HG02884 (cell line): ENCODE measurements around the gene FOXJ2.
"Not testable (repeated sequence)": the region's sequence is repeated elsewhere in the genome, so short reads cannot be mapped to it uniquely, and the experiment has no call there.

Source experiments
- ATAC-seq: cut with Tn5 transposase; IDR thresholded peaks from one replicate; pipeline ENCODE4 v1.9.1; 2021; ENCODE audit warnings: mild to moderate bottlenecking, moderate library complexity; ENCODE audit not compliant: unreplicated experiment

The FOXJ2 gene

DNA sequence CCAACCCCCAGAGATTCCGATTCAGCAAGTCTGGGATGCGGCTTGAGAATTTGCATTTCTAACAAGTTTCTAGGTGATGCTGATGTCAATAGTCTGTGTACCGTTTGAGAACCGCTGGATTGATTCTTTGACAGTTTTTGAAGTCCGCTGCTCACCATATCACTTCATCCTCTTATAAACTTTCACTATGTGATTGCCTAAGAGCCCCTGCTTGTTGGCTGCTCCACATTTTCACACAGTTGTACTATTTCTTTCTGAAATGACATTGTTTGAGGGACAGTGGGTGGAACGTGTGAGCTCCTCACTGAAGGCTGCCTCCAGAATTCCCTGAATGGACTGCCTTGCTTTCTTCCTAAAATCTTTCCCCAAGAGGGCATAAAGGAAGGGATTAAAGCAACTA is 26.0 kb downstream of the FOXJ2 start:
- ATAC-seq: no peak

DNA sequence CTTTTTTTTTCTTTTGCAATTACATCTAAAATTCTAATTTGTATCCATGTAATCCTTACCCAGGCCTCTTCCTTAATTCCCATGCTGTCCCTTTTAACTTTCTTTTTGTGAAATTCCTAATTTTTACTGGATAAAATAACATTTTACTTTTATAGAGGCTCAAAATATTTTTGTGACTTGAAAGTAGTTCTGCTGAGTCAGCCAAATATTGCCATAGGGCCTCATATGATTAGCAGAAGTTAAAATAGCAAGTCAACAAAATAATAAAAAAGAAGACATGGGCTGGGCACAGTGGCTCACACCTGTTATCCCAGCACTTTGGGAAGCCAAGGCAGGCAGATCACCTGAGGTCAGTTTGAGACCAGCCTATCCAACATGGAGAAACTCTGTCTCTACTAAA is 31.6 kb downstream of the FOXJ2 start:
- no peak for ATAC-seq

DNA sequence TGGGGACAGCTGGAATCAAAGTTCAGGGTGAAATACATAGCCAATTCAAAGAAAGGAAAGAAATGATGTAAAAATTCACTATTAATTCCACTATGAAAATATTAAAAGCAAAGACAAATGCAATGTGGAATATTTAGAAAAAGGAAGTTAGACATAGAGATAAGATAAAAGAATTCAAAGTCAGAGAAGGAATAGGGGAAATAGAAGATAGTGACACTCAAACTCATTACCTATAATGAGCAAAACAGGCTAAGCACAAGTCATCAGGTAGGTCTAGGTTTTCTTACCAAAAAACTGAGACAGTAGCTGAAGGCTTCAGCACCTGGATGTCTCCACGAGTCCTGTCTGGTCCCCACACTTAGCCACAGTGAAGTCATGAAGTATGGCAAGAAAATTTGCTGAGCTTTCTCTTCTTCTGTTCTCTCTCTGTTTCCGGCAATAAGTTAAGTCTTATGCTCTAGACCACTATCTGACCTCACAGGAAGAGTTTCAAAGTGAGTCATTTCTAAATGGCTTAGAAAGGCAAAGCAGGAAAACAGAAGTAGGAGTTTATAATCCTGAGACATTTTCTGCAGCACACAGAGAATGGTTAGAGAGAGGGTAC is 33.6 kb downstream of the FOXJ2 start, which contains the start of gene C3AR1:
Gene C3AR1, minus strand, starts transcription at position 369 of the 604 bp plus-strand sequence. CDS start 6,174 bp downstream, outside the sequence.
- ATAC-seq: no peak

DNA sequence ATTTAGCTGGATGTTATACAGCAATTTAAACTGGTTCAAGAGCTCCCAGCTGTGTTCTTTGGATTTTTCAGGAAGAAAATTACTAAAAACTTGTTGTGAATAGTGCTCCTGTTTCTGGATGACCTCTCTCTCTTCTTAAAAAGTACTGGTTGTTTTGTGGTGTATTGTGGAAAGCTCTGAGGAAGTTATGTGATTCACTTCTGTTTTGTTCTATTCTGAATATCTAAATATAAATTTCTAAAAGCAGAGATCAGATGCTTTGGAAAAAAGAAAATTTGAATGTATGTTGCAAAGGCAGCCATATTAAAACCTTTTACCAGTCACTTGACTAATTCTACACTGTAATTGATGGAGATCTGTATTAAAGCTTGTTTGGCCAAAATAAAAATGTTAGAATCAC is 37.1 kb downstream of the FOXJ2 start:
- no peak for ATAC-seq

DNA sequence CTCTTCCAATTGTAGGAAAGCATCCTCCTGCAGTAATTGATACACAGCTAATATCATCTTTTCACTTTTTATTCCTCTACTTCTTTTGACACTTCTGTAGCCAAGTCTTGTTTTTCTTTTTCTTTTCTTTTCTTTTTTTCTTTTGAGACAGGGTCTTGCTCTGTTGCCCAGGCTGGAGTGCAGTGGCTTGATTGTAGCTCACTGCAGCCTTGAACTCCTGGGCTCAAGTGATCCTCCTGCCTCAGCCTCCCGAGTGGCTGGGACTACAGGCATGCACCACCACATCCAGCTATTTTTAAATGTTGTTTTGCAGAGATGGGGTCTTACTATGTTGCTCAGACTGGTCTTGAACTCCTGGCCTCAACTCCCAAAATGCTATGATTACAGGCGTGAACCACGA is 39.3 kb downstream of the FOXJ2 start:
- ATAC-seq: not testable (repeated sequence)

DNA sequence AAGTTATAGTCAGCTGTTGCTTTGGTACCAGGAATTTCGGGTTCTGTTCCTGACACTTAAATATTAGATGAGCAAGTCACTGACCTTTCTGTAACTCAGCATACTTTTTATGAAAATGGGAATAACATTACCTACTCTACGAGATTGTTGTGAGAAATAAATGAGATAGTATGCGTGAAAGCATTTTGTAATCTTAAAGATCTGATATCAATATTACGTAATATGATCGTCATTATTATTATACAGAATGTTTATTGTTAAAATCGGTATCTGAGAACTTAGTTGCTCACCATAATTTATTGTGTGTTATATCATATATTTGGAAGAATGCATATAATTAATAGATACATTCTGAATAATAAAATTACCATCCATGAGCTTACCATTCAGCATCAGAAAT is 43.4 kb downstream of the FOXJ2 start:
- no peak for ATAC-seq

DNA sequence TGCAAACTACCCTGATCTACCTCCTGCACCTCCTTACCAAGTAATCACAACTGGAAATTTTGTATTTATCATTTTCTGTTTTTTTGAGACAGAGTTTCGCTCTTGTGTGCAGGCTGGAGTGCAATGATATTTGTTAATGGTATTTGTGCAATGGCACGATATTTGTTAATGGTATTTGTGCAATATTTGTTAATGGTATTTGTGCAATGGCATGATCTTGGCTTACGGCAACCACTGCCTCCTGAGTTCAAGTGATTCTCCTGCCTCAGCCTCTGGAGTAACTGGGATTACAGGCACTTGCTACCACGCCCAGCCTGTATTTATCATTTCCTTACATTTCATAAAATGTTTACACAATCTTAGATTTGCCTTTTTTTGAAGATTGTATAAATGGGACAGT is 43.9 kb downstream of the FOXJ2 start:
- ATAC-seq: no peak

DNA sequence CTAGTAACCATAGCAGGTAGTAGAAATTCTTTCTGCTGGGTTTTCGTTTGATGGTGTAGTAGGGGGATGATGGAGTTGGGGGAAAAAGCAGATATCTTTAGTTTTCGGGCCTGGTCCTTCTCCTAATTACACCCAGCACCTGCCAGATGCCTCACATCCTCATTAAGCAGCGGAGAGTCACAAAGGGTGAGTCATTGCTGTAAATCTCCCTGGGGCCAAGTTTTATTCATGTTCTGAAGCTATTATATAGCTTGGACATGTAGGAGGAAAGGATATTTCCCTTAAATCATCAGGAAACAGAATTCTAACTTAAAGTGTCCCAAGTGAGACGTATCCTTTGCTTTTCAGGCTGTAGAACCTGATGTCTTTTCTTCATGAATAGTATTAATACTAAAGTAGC is 44.7 kb downstream of the FOXJ2 start:
- no peak for ATAC-seq

DNA sequence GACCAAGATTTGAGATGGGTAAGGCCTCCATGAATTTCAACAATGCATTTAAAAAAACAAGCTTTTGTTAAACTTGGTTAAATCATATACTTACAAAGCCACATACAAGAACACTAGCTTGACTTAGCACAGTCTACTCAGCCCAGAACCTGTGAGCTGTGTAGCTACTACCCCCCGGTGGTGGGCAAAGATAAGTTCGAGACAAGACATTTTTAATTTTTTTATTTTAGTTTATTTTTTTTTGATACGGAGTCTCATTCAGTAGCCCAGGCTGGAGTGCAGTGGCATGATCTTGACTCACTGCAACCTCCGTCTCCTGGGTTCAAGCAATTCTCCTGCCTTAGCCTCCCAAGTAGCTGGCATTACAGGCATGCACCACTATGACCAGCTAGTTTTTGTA is 45.9 kb downstream of the FOXJ2 start:
- ATAC-seq: no peak

DNA sequence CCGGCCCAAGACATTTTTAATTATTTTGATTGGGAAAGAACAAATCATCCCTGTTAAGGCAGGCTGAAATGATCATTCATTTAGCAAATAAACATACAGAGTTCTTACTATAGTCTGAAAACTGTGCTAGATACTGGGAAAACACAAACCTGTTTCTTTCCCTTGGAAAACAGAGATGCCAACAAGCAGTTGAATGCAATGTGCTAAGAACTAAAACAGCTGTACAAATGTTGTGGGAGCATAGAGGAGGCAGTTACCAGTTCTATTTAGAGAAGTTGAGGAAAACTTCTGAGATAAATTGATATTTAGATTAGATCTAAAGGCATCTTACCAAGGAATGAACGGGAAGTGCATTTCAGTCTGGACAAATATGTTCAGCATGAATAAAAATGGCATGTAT is 46.4 kb downstream of the FOXJ2 start:
- no peak for ATAC-seq

DNA sequence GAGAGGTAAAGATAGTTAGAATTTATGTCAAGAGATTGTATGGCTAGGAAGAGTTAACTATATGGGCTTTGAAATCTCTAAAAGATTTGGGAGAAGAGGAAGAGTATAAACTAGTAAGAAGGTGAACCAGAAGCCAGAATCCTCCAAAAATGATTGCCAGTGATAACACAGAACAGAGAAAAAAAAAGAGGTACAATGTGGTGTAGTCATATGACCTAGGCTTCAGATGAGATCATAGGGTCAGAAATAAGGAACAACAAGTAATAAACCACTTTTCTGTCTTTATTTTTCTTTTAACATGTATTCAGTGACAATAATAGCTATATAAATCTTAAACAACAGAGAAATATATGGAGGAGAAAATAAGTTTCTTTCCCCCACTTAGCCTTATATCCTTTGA is 47.6 kb downstream of the FOXJ2 start:
- ATAC-seq: no peak

DNA sequence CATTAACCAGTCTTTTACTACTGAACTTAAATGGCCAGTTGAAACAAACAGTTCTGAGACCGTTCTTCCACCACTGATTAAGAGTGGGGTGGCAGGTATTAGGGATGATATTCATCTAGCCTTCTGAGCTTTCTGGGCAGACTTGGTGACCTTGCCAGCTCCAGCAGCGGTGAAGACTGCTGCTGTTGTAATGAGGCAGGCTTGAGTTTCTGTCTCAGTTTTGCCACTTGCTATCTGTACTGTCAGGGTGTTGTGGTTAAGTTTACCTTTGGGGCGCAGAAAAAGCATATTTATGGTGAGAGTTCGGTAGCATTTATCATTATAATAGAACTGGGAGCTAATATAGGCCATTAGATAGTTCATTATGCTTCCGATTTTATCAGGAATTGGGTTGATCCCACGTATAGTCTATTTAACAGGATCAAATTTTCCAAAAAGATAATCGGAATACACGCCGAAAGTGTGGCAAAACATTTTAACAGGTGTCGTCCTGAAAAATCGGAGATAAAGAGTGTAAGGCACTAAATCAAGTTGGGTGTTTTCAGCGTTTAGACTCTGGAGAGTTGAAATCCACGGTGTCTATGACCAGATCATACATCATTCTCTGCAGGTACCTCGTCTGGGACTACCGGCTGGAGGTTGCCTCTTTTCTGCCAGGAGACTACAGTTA is 48.9 kb downstream of the FOXJ2 start:
- peak; percentile 16 for ATAC-seq

DNA sequence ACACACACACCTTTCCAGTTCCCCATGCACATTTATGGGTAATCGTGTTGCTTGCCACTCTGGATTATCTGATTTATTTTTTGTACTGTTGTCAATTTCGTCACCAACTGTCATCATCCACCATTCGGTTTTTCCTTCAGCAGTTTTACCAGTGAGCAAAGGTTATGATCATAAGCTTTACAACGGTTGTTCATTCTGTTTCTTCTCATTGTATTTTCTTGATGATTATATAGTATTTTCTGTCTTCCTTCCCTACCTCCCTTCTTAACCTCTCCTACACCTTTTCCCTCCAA is 50.2 kb downstream of the FOXJ2 start:
- no peak for ATAC-seq

DNA sequence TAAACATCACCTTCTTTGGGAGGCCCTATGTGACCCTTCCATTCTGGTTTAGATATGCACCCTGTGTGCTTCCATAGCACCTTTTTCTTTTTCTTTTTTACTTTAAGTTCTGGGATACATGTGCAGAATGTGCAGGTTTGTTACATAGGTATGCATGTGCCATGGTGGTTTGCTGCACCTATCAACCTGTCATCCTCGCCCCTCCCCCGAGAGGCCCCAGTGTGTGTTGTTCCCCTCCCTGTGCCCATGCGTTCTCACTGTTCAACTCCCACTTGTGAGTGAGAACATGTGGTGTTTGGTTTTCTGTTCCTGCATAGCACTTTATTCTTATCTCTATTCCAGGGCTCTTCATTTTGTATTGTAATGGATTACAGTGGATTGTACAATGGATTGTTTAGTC is 51.8 kb downstream of the FOXJ2 start:
- not testable (repeated sequence) for ATAC-seq

DNA sequence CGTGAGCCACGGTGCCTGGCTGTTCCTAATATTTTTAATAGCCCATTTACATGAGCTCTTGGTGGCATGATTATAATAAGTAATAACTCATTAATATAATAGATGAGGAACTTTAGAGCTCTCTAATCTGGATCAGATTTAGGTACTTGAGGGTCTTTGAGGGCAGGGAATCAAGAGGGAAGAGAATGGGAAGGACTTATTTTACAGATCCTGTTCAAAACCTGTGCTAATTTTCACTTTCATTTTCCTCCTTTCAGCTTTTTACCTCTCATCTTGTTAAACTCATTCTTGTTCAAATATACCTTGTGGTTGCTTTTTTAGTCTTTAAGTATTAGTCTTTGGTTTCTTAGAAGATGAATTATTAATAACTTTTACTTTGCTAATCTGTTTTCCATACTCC is 55.1 kb downstream of the FOXJ2 start:
- no peak for ATAC-seq

DNA sequence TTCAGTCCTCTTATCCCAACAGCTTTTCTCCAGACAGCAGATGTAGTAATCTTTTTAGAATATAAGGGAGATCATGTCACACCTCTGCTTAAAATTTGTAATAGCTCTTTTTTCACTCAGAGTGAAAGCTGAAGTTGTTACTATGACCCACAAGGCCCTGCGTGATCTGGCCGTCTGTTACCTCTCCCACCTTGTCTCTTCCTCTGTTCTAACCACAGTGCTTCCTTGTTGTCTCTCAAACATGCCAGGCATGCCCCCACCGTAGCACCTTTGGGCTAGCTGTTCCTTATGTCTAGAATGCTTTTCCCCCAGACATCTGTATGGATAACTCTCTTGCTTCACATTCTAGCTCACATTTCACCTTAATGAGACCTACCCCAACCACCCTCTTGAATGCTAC is 56.1 kb downstream of the FOXJ2 start:
- no peak for ATAC-seq

DNA sequence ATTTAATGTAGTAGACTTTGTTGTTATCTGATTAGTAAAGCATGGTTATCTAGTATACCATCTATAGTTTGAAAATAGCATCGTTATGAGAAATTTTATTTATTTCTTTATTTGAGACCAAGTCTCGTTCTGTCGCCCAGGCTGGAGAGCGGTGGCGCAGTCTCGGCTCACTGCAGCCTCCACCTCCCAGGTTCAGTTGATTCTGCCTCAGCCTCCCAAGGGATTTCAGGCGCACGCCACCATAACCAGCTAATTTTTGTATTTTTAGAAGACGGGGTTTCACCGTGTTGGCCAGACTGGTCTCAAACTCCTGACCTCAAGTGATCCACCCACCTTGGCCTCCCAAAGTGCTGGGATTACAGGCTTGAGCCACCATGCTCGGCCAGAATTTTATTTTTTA is 56.8 kb downstream of the FOXJ2 start:
- ATAC-seq: not testable (repeated sequence)

DNA sequence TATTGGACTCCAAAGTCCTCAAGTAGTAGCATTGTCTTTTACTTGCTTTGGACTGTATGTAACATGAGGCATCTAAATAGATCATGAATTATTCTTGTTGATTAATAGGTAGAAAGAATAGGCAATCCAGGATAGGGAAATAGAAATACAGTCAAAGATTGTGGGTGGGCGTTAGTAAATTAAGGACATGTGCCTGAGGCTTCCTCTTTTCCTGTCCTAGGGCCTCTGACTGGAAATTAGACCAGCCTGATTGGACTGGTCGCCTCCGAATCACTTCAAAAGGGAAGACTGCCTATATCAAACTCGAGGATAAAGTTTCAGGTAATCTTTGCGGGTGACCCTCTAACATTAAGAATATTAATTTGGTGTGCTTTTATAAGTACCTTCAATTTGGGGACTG is 57.2 kb downstream of the FOXJ2 start:
- ATAC-seq: no peak

DNA sequence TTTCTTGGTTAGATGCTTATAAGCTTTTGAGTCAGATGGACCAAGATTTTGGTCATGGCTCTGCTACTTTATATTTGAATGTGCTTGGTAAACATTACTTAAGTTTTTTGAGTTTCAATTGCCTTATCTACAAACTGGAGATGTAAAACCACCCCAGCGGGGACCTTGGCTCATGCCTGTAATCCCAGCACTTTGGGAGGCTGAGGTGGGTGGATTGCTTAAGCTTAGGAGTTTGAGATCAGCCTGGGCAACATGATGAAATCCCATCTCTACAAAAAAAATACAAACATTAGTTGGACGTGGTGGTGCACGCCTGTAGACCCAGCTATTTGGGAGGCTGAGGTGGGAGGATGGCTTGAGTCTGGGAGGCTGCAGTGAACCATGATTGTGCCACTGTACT is 60.8 kb downstream of the FOXJ2 start:
- ATAC-seq: no peak

DNA sequence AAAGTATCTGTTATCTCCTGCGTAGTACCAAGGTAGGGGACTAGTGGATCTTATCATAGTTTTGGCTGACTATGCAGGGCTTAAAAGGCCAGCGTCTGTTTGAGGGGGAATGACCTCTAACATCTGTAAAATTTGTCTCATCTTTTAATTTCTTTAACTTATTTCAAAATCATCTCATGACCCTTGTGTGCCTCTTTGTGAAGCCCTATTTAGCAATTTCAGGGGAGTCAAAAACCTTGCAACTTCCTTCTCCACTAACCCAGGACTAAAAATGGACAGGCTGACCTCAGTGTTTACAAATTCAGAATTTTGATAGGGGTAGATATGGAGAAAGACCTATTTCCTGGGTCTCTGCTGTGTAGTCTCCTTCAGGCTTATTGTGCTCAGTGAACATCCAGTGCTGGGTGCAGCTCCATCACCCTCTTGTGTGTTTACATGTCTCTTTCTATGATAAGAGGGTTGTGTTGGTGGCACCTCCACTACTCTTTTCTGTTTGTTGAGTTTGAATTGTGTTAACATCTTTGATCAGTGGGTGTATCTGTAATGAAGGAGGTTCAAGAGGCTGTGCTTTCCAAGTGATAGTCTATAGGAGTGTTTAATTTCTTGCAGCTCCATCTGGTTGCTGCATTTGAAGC is 63.9 kb downstream of the FOXJ2 start:
- no peak for ATAC-seq

DNA sequence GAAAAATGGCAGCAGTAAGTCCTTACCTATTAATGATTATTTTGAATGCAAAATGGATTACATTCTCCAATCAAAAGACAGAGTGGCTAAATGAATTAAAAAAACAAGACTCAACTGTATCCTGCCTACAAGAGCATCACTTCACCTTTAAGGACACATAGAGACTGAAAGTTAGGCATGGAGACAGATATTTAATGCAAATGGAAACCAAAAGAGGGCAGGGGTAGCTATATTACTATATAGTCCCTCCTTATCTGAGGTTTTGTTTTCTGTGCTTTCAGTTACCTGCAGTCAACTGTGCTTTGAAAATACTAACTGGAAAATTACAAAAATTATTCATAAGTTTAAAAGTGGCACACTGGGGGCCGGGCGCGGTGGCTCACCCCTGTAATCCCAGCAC is 66.7 kb downstream of the FOXJ2 start:
- no peak for ATAC-seq
